H1 (cell line): Measurements from ENCODE around the gene RRBP1. TPM values are rescaled to one million over a fixed set of nuclear protein-coding genes. Genes with fewer than 3 reads are reported as not detected.

Experiments
- CTCF ChIA-PET: fragments of 300-600 bp; sonication (Branson Sonifier 250); formaldehyde crosslinking; loops from one replicate; lab custom pipeline; 2021; ENCODE audit not compliant: partially characterized antibody; lab: Charles Lee
- POLR2A ChIA-PET: fragments of 300-600 bp; sonication (Branson Sonifier 250); formaldehyde crosslinking; loops from one replicate; lab custom pipeline; 2021; ENCODE audit warnings: inconsistent platforms; ENCODE audit not compliant: partially characterized antibody; lab: Charles Lee
- DNase-seq, 2 experiments: peaks; one replicate each; pipeline versions ENCODE4 v3.0.0 to v3.0.0-alpha.2; 2010 to 2022; ENCODE audit warnings: low spot score in 2 of 2, low read depth in 1 of 2, mixed read lengths in 1 of 2
- FAIRE-seq: peaks from 2 replicates; lab custom pipeline; 2011; peaks lifted over from hg19 to GRCh38; lab: Jason Lieb, UNC
- H2AFZ ChIP-seq: 2 replicates; pipeline ENCODE4 v1.8.1; 2012; ENCODE audit warnings: low read length, inconsistent platforms
- H2AK5ac ChIP-seq: 2 replicates; pipeline ENCODE4 v1.6.1; 2013; ENCODE audit warnings: low read depth, low read length
- H2BK120ac ChIP-seq: replicated peaks from 2 replicates; pipeline ENCODE3; 2013; ENCODE audit warnings: low read depth, low read length, inconsistent platforms
- H2BK12ac ChIP-seq: 2 replicates; pipeline ENCODE4 v1.6.1; 2013; ENCODE audit warnings: low read depth, low read length
- H2BK15ac ChIP-seq: 2 replicates; pipeline ENCODE4 v1.6.1; 2013; ENCODE audit warnings: low read length
- H2BK20ac ChIP-seq: 2 replicates; pipeline ENCODE4 v1.6.1; 2013; ENCODE audit warnings: low read length
- H2BK5ac ChIP-seq: 2 replicates; pipeline ENCODE4 v1.6.1; 2013; ENCODE audit warnings: low read depth, low read length
- H3K14ac ChIP-seq: 2 replicates; pipeline ENCODE4 v1.6.1; 2013; ENCODE audit warnings: inconsistent platforms; ENCODE audit not compliant: insufficient read length
- H3K18ac ChIP-seq: 2 replicates; pipeline ENCODE4 v1.6.1; 2013; ENCODE audit warnings: low read length; ENCODE audit errors: extremely low read depth
- H3K23ac ChIP-seq: 2 replicates; pipeline ENCODE4 v1.6.1; 2013; ENCODE audit warnings: inconsistent platforms; ENCODE audit not compliant: insufficient read length
- H3K23me2 ChIP-seq: 2 replicates; pipeline ENCODE4 v1.6.1; 2013; ENCODE audit warnings: low read depth, low read length
- H3K27ac ChIP-seq: 2 replicates; pipeline ENCODE4 v1.6.1; 2011; ENCODE audit warnings: low read depth, low read length, inconsistent platforms
- H3K27me3 ChIP-seq, 4 experiments: replicated peaks in 1 of 4; 1 replicate in 1 of 4; 2 replicates in 3 of 4; pipeline versions ENCODE4 v1.6.1 to v1.8.1; 2011 to 2013; ENCODE audit warnings: low read length in 3 of 4, mild to moderate bottlenecking in 3 of 4, inconsistent platforms in 2 of 4, mixed read lengths in 2 of 4, moderate library complexity in 1 of 4; ENCODE audit not compliant: control insufficient read depth in 3 of 4, insufficient read depth in 3 of 4; ENCODE audit errors: extremely low read depth in 1 of 4
- H3K36me3 ChIP-seq, 4 experiments: 2 replicates each; pipeline versions ENCODE4 v1.6.1 to v1.8.1; 2011 to 2013; ENCODE audit warnings: mild to moderate bottlenecking in 4 of 4, low read length in 3 of 4, moderate library complexity in 2 of 4, control low read depth in 1 of 4, inconsistent platforms in 1 of 4; ENCODE audit not compliant: insufficient read depth in 4 of 4, control insufficient read depth in 2 of 4
- H3K4ac ChIP-seq: replicated peaks from 2 replicates; pipeline ENCODE3; 2013; ENCODE audit warnings: low read length, low read depth, mixed read lengths, inconsistent platforms; ENCODE audit not compliant: insufficient read length
- H3K4me1 ChIP-seq, 4 experiments: replicated peaks in 1 of 4; 1 replicate in 1 of 4; 2 replicates in 3 of 4; pipeline versions ENCODE4 v1.6.1 to v1.8.1; 2011 to 2013; ENCODE audit warnings: low read length in 3 of 4, inconsistent platforms in 2 of 4, mixed read lengths in 1 of 4; ENCODE audit not compliant: insufficient read depth in 4 of 4, control insufficient read depth in 3 of 4
- H3K4me2 ChIP-seq, 2 experiments: 2 replicates each; pipeline versions ENCODE4 v1.6.1 to v1.8.1; 2011 to 2013; ENCODE audit warnings: low read depth in 2 of 2, low read length in 2 of 2, control low read depth in 1 of 2, inconsistent platforms in 1 of 2, mild to moderate bottlenecking in 1 of 2; ENCODE audit not compliant: insufficient read depth in 1 of 2
- H3K4me3 ChIP-seq, 4 experiments: fragments of 200-600, 300-600 bp in 1 of 4; sonication (generic), shearing (Covaris generic), sonication (Bioruptor Twin) in 1 of 4; 2 replicates each; pipeline versions ENCODE4 v1.5.1 to v1.8.1; 2011 to 2016; ENCODE audit warnings: low read length in 4 of 4, low read depth in 3 of 4, control low read depth in 2 of 4, inconsistent platforms in 2 of 4, mild to moderate bottlenecking in 2 of 4, mixed read lengths in 1 of 4, moderate library complexity in 1 of 4; ENCODE audit not compliant: insufficient read depth in 2 of 4; ENCODE audit errors: extremely low read depth in 1 of 4
- H3K56ac ChIP-seq: replicated peaks from 2 replicates; pipeline ENCODE3; 2013; ENCODE audit warnings: low read depth, mild to moderate bottlenecking, mixed read lengths, low read length, inconsistent platforms; ENCODE audit not compliant: insufficient read length
- H3K79me1 ChIP-seq: 2 replicates; pipeline ENCODE4 v1.6.1; 2013; ENCODE audit warnings: low read depth, low read length, control low read depth
- H3K79me2 ChIP-seq, 2 experiments: 2 replicates each; pipeline versions ENCODE4 v1.6.1 to v1.8.1; 2012 to 2013; ENCODE audit warnings: low read length in 2 of 2, mild to moderate bottlenecking in 2 of 2, inconsistent platforms in 1 of 2; ENCODE audit not compliant: insufficient read depth in 2 of 2, control insufficient read depth in 1 of 2
- H3K9ac ChIP-seq, 4 experiments: replicated peaks in 1 of 4; 1 replicate in 1 of 4; 2 replicates in 3 of 4; pipeline versions ENCODE4 v1.6.1 to v1.8.1; 2011 to 2013; ENCODE audit warnings: low read depth in 3 of 4, low read length in 3 of 4, control low read depth in 2 of 4, mild to moderate bottlenecking in 2 of 4, moderate library complexity in 2 of 4, inconsistent platforms in 1 of 4; ENCODE audit errors: extremely low read depth in 1 of 4
- H3K9me3 ChIP-seq, 2 experiments: 2 replicates each; pipeline versions ENCODE4 v1.6.1 to v1.8.1; 2012 to 2013; ENCODE audit warnings: mild to moderate bottlenecking in 2 of 2, moderate library complexity in 2 of 2, control low read depth in 1 of 2, inconsistent platforms in 1 of 2, low read depth in 1 of 2, low read length in 1 of 2, mixed read lengths in 1 of 2; ENCODE audit not compliant: insufficient read depth in 2 of 2
- H4K20me1 ChIP-seq, 2 experiments: replicated peaks in 1 of 2; 2 replicates each; pipeline versions ENCODE3 to v1.8.1; 2011 to 2013; ENCODE audit warnings: inconsistent platforms in 2 of 2, low read length in 2 of 2, mild to moderate bottlenecking in 1 of 2; ENCODE audit not compliant: insufficient read depth in 2 of 2, control insufficient read depth in 1 of 2
- H4K5ac ChIP-seq: 2 replicates; pipeline ENCODE4 v1.6.1; 2013; ENCODE audit warnings: low read length, low read depth, mixed read lengths, inconsistent platforms; ENCODE audit not compliant: insufficient read length
- H4K8ac ChIP-seq: 2 replicates; pipeline ENCODE4 v1.8.0; 2013; ENCODE audit warnings: mild to moderate bottlenecking, moderate library complexity, low read length, inconsistent platforms; ENCODE audit not compliant: insufficient read depth; ENCODE audit errors: extremely low read depth
- H4K91ac ChIP-seq: replicated peaks from 2 replicates; pipeline ENCODE3; 2013; ENCODE audit warnings: low read length, mixed read lengths, inconsistent platforms; ENCODE audit not compliant: insufficient read length
- BCL11A ChIP-seq, 2 experiments: IDR thresholded peaks; one replicate each; pipeline ENCODE4 v1.6.1; 2011; ENCODE audit warnings: low read depth in 2 of 2, low read length in 2 of 2, mild to moderate bottlenecking in 2 of 2
- CHD2 ChIP-seq: IDR thresholded peaks from 2 replicates; pipeline ENCODE4 v1.6.1; 2012; ENCODE audit warnings: low read length, improper control_type of control experiment
- CREB1 ChIP-seq: IDR thresholded peaks from 2 replicates; pipeline ENCODE4 v1.6.1; 2012; ENCODE audit warnings: inconsistent platforms
- EGR1 ChIP-seq: IDR thresholded peaks from 2 replicates; pipeline ENCODE4 v1.6.1; 2011; ENCODE audit warnings: low read depth, low read length, borderline replicate concordance
- EP300 ChIP-seq, 2 experiments: IDR thresholded peaks; 1 replicate in 1 of 2; 2 replicates in 1 of 2; pipeline ENCODE4 v1.6.1; 2011 to 2012; ENCODE audit warnings: low read depth in 2 of 2, low read length in 2 of 2, mild to moderate bottlenecking in 2 of 2, borderline replicate concordance in 1 of 2, inconsistent platforms in 1 of 2, moderate library complexity in 1 of 2
- HDAC2 ChIP-seq, 2 experiments: fragments of 300-600 bp in 1 of 2; sonication (generic) in 1 of 2; IDR thresholded peaks; 2 replicates each; pipeline ENCODE4 v1.6.1; 2011 to 2012; ENCODE audit warnings: low read depth in 2 of 2, low read length in 2 of 2, mild to moderate bottlenecking in 2 of 2, moderate library complexity in 2 of 2, borderline replicate concordance in 1 of 2, inconsistent platforms in 1 of 2
- SP4 ChIP-seq: IDR thresholded peaks from 2 replicates; pipeline ENCODE4 v1.6.1; 2012; ENCODE audit warnings: low read length, inconsistent platforms
- SRF ChIP-seq: IDR thresholded peaks from 2 replicates; pipeline ENCODE4 v1.6.1; 2011; ENCODE audit warnings: mild to moderate bottlenecking, low read depth, low read length, moderate library complexity
- TAF1 ChIP-seq: IDR thresholded peaks from 2 replicates; pipeline ENCODE4 v1.6.1; 2011; ENCODE audit warnings: mild to moderate bottlenecking, low read depth, low read length
- TAF7 ChIP-seq: optimal IDR thresholded peaks from 2 replicates; pipeline ENCODE3; 2011; ENCODE audit warnings: low read depth, mild to moderate bottlenecking, inconsistent platforms, low read length, moderate library complexity, borderline replicate concordance
- USF2 ChIP-seq: IDR thresholded peaks from 2 replicates; pipeline ENCODE4 v1.6.1; 2011; ENCODE audit warnings: low read length, improper control_type of control experiment
- WGBS, 2 experiments: shearing (Covaris generic) in 1 of 2; methylation state at CpG; one replicate each; pipeline versions ENCODE4 v1.1.6 to v1.1.7; 2013 to 2015; ENCODE audit warnings: low lambda C conversion rate in 2 of 2, mixed read lengths in 2 of 2, inconsistent platforms in 1 of 2, low coverage in 1 of 2, missing lambda C conversion rate in 1 of 2; ENCODE audit not compliant: insufficient replicate concordance in 2 of 2, insufficient coverage in 1 of 2, insufficient read length in 1 of 2; ENCODE audit errors: extremely low coverage in 1 of 2, missing lambda C conversion rate in 1 of 2; 5-methylcytosine and 5-hydroxymethylcytosine counted together
- polyA plus RNA-seq, 7 experiments: library from polyadenylated mRNA; depleted of rRNA in 3 of 7; stranded (reverse) in 5 of 7; unstranded in 2 of 7; fragments of >200 nt in 5 of 7; fragments of 200-250 nt in 2 of 7; gene quantifications; 1 replicate in 5 of 7; 2 replicates in 1 of 7; 4 replicates in 1 of 7; pipeline versions ENCODE4 v1.2.1 to v1.2.3, GENCODE V29; 2011 to 2013; ENCODE audit warnings: missing spikeins in 2 of 7, mixed read lengths in 2 of 7
- total RNA-seq: library from RNA; stranded (reverse); fragmentation: NEBNext Ultra II Directional; extraction: Animal tissue kit (Norgen Biotek cat#: 25700); gene quantifications from 2 replicates; pipeline ENCODE4 v1.2.1, GENCODE V29; 2021

RRBP1 gene
- total and polyA plus RNA-seq, 2 of the 8 experiments (the other 6 are each of a cell fraction or from before 2014, with no cell fraction given), result 15.9 to 157 TPM

GRCh38 chr20:17635332-17636244 lies 46.5 kb downstream of the RRBP1 start:
- no peak overlapping the region for H2AFZ ChIP-seq
- H3K14ac ChIP-seq, result no peak overlapping the region
- H3K79me1 ChIP-seq, result peaks cover 8% of the 10 kb centered on the region
- H3K36me3 ChIP-seq, result peaks cover 17 to 32% (median 27%) of the 10 kb centered on the region in 4 experiments
- no peak overlapping the region for H3K56ac ChIP-seq
- H2BK5ac ChIP-seq, result no peak overlapping the region
- H2BK120ac ChIP-seq, result no peak overlapping the region
- H3K27ac ChIP-seq, result no peak overlapping the region
- no peak overlapping the region for H3K23ac ChIP-seq
- DNase-seq, result no peak
- H4K5ac ChIP-seq, result no peak overlapping the region
- peaks cover 0 to 7% (median 3%) of the 10 kb centered on the region in 4 experiments; a peak in 3 of 7 replicates for H3K4me1 ChIP-seq
- no peak overlapping the region for H2BK15ac ChIP-seq
- no peak for FAIRE-seq
- H2BK12ac ChIP-seq, result no peak overlapping the region
- no peak overlapping the region for H4K91ac ChIP-seq
- H3K23me2 ChIP-seq, result no peaks in the 10 kb centered on the region
- H3K4me2 ChIP-seq, result no peak overlapping the region
- no peak overlapping the region for H3K4me3 ChIP-seq
- peaks cover 4 to 17% of the 10 kb centered on the region in 2 experiments for H4K20me1 ChIP-seq
- no peaks in the 10 kb centered on the region for H3K9me3 ChIP-seq
- H3K18ac ChIP-seq, result no peak overlapping the region
- WGBS, 2 experiments, result 95% methylated on average over 25 of the region's 25 CpGs; no CpG with 5 or more reads in 1 of the 2 experiments
- H3K79me2 ChIP-seq, result no peaks in the 10 kb centered on the region; a peak in 1 of 4 replicates
- ChIA-PET CTCF (interaction anchor here (0.6 to 2.5 kb wide), 8 partner anchors 8 to 361 kb away, joined by 3 to 7 read pairs (median 4); no protein-coding TSS in a partner anchor), POLR2A (interaction anchor here (1.2 to 1.5 kb wide), 2 partner anchors 12 to 304 kb away, joined by 3 to 6 read pairs; no protein-coding TSS in a partner anchor)
- no peak overlapping the region for H2AK5ac ChIP-seq
- no peak overlapping the region for H3K9ac ChIP-seq
- no peak overlapping the region for H4K8ac ChIP-seq
- H3K4ac ChIP-seq, result no peak overlapping the region
- no peaks in the 10 kb centered on the region for H3K27me3 ChIP-seq
- H2BK20ac ChIP-seq, result no peak overlapping the region
- TF ChIP-seq EP300 (IDR thresholded peaks at IDR 0.05; ENCODE audit: borderline replicate concordance in 1 of 2, low read depth in 2 of 2, low read length in 2 of 2) (no peak), EGR1 (no peak), TAF7 (no peak), HDAC2 (IDR thresholded peaks at IDR 0.05; ENCODE audit: borderline replicate concordance in 1 of 2, low read depth in 2 of 2, low read length in 2 of 2) (no peak), TAF1 (no peak), CHD2 (no peak), SRF (no peak), CREB1 (no peak), USF2 (no peak), BCL11A (IDR thresholded peaks at IDR 0.05; ENCODE audit: low read depth in 2 of 2, low read length in 2 of 2) (no peak), SP4 (no peak)
